Erythroblast (primary cell): ENCODE measurements around the gene ASRGL1.
A peak's percentile ranks its signal among the peaks of the same experiment; 100 is the strongest.

Source experiments
- DNase-seq, 2 experiments: peaks; one replicate each; lab custom pipeline; 2025; lab: John Stamatoyannopoulos, UW
- GATA1 ChIP-seq: IDR thresholded peaks from 2 replicates; pipeline ENCODE4 v1.6.1; 2011; ENCODE audit warnings: low read depth, mild to moderate bottlenecking, control low read depth, low read length, moderate library complexity
- POLR2A ChIP-seq: IDR thresholded peaks from 2 replicates; pipeline ENCODE4 v1.6.1; 2011; ENCODE audit warnings: mild to moderate bottlenecking, low read length

The ASRGL1 gene

DNA sequence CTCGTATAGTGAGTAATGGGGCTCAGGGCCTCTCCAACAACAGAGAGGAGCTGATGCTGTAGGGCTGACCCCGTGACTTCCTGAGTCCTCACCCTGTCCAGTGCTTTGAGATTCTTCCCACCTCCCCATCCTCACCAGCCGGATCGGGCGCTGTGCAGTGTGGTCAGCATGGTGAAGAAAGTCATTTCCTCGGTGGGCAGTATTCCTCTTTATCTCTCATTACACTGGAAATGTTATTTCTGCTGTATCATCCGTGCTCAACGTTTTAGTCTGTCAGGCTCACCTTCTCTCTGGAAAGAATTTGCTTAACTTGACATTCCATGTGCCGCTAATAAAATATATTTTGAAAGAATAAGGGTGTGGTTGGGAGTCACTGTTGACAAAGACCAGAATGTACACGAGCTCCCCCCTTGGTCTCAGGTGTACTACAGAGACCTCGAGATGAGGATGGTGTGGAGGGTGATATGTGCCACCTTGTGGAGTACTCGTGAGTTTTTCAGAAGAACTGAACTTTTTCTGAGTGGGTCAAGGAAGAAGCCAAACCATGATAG is 55.9 kb downstream of the ASRGL1 start:
- TF ChIP-seq GATA1, result no peak
- TF ChIP-seq POLR2A, result no peak
- peak; percentile 23 to 45 for DNase-seq

DNA sequence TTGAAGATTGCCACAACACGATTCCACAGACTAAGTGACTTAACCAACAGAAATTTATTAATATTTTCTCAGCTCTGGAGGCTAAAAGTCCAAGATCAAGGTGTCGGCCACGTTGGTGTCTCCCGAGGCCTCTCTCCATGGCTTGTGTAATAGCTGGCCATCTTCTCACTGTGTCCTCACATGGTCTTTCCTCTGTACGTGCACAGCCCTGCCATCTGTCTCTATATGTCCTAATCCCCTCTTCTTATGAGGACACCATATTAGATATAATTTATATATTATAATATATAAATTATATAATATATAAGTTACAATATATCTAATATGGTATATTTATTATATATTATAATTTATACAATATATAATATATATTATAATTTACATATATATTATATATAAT is 56.5 kb downstream of the ASRGL1 start:
- TF ChIP-seq GATA1 (no peak), POLR2A (no peak)

DNA sequence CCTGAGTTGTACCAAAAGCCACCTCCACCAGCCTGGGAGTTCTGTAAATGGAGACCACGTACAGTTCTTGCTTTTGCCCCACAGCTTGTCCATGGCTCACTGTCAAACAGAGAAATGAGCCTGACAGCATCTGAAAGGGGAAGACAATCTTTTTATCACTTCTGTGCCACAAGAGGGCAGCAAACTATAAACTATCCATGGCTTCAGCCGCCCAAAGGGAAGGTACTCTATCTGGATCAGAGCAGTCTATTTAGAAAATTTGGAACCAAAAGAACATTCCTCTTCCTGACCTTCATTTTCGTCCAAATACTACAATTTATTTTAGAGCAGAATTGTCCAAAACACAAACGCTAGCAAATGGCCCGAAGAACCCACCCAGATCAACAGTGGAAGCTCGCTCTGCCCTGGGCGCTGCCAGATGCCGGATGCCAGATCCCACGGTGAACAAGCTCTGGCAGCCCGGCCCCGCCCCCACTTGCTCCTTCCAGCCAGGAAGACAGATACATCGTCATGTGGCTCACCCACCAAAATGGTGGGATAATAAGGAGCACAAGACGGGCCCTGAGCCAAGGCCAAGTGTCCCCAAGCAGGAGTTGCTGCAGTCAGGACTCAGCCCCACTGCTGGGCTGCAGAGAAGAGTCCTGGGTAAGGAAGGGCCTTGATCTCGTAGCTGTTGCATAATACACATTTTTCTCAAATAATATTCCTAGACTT is 57.7 kb downstream of the ASRGL1 start:
- no peak for TF ChIP-seq GATA1
- TF ChIP-seq POLR2A, result no peak

More for the DNA sequence above, 56.5 kb downstream of the ASRGL1 start:
- no peak for DNase-seq

DNA sequence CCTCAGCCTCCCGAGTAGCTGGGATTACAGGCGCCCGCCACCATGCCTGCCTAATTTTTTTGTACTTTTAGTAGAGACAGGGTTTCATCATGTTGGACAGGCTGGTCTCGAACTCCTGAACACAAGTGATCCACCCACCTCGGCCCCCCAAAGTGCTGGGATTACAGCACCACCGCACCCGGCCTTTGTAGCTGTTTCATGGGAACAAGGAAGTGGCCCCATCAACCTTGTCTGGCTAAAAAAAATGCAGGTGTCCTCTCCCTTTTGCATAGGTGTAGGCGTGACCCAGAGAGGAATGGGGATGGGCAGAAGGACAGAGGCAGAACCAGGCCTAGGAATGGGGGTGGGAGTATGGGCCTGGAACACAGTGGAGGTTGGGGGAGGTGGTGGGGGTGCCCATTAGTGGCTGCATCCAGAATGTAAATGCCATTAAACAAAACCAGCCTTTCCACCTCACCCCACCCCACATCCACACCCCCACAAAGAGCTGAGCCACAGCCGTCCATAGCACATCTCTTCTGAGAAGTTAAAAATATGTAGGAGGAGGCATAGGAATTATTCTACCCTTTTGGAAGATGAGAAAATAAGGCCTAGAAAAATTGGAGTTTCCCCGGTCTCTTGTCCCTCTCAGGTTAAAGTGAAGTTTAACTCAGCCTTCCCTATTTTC is 58.8 kb downstream of the ASRGL1 start:
- DNase-seq, result no peak
- TF ChIP-seq POLR2A (no peak), GATA1 (no peak)

More for the DNA sequence above, 57.7 kb downstream of the ASRGL1 start:
- peak; percentile 81 to 89 for DNase-seq

DNA sequence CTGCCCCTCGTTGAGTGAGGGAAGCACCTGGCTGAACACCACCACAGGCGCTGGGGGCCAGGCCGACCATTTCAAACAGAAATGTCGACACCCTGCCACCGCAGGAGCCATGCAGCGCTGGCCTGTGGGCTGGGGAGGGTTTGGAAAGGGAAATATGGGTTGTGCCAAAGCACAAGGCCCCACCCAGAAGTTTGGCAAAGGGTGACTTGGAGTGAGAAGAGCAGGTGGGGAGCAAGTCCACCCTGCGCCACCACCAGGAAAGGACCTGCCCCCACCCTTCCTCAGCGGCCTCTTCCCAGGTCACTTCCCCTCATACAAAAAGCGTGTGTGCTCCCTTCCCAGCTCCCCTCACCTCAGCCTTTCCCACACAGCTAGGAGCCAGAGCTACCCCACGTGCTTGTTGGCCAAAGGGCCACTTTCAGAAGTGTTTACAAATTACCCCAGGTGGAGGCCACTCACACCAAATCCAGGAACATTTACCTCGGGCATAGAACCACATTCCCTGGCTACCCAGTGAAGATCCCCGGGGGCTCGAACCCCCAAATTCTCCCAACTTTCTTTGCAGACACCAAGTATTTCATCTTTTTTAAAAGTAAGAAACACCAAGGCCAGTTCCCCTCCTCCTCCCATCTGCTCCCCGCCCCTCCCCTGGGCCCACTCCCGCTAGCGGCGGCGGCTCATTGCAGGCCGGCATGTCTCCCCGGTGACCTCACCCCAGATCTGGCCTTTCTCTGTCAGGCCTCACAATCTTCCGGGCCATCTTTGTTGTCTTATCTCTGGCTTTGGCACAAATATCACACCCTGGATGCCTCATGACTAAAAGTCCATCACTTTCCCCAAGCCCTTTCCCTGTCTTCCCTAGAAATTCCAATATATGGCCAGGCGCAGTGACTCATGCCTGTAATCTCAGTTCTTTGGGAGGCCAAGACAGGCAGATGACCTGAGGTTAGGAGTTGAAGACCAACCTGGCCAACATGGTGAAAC is 61.1 kb downstream of the ASRGL1 start:
- TF ChIP-seq GATA1 (no peak), POLR2A (no peak)
- peak; percentile 50 to 68 for DNase-seq

DNA sequence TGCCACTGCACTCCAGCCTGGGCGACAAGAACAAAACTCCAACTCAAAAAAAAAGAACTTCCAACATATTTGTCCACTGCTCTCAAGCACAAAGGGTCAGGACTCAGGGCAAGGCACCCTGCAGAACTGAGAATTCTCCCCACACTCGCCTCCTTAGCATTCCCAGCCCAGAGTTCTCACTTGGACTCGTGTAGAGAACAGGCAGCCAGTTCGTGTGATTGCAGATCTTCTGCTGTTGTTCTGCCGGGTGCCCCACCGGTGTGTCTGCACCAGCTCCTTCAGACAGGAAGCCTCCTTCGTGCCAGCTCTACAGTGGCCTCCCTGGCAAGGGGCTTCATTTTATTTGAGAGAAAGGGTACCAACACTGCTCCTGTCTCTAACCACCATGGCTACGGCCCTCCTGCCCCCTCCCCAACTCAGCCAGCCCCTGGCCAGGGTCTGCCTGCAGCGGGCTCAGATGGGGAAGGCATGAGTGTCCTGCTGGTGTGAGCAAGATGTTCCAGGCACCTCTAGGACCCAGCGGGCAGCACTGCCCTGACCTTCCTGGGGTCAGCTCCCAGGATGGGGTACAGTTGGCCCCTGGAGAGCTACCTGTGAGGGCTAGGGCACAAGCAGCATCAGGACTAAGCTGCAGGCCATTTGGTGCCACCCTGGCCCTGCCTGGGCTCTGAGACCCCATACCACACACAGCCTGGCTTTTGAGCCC is 62.1 kb downstream of the ASRGL1 start:
- no peak for DNase-seq
- TF ChIP-seq POLR2A (no peak), GATA1 (no peak)

DNA sequence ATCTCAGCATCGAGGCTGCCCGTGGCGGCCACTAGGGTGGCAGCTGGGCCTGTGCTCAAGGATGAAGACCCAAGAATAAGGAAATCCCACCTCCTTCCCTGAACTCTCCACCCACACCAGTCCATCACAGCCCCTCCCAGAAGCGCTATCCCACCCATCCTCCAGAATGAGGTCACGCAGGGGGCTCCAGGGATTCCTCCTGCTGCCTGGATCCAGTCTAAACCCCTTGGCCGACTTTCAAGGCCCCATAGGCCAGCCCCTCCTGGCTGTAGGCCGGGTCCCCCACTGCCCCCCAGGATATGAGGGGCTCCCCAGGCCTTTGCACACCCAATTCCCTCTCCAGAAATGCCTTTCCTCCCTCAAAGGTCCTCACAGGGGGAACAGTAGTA is 62.6 kb downstream of the ASRGL1 start:
- DNase-seq, result no peak
- TF ChIP-seq GATA1, result no peak
- no peak for TF ChIP-seq POLR2A

DNA sequence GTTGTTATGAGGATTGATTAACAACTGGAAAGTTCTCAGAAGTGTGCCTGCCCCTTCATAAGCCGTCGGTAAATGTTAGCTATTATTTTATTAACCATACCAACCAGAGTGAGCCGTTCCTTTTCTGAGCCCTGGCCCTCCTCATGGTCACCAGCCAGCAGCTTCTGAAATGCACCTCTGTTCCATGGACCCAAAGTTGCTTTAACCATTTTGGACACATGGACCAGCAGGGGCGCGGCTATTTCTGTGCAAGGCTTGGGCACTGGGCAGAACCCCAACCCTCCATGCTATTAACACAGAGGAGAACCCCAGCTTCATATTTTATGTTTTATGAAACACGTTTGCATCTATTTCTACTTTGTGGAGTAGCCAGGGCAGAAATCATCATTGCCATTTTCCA is 63.0 kb downstream of the ASRGL1 start:
- DNase-seq, result no peak
- TF ChIP-seq POLR2A (no peak), GATA1 (no peak)

DNA sequence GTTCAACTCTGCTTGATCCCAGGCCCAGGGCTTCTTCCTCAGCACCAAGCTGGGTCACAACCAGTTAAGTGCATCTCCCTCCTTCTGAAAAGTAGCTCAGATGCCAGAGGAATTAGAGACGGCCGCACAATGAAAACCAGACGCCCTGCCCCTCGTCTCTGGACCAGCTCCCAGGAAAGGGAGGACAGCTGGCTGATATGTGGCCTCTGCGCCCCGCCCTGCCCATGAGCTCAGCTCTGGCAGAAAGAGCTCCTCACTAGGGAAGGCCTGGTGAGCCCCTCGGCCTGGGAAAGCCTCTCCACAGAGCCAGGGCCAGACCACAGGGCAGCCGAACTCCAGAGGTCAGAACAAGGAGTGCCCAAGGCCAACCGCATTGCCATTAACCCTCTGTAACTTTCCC is 63.5 kb downstream of the ASRGL1 start:
- TF ChIP-seq GATA1, result no peak
- no peak for TF ChIP-seq POLR2A

DNA sequence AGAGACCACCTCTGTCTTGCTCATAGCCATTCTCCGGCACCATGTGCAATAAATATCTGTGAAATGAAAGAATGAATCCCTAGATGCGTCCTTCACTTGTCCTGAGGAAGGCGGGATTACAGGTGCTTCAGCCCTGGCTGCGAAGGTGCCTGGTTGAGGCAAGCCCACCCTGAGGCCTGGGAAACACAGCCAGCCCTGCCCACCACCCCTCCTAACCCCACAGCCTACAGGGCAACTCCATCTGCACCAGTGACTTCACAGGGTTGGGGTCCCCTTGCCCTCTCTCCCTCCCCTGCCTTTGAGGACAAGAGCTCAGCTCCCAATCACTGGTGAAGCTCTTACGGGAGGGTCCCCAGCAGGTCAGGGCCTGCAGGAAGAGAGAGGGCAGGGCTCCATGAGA is 64.1 kb downstream of the ASRGL1 start:
- DNase-seq, result no peak
- TF ChIP-seq GATA1, result no peak

More for the DNA sequence above, 63.5 kb downstream of the ASRGL1 start:
- peak; percentile 35 to 57 for DNase-seq

DNA sequence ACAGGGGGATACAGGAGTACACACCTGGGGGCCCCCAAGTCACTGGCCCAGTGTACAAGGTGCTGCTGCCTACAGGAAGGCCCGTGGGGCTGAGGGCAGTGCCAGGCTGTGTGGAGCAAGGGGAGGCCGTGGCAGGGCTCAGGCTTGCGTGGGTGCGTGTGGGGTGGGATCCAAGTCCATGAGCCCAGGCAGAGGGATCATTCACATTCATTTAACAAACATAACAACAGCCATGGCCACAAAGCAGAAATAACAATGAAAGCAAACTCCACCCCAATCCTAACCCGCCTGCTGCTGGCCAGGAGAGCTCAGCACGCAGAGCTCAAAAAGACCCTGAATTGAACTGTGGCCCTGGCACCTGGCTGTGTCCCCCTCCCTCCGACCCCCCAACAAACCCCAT is 64.6 kb downstream of the ASRGL1 start:
- DNase-seq, result no peak
- no peak for TF ChIP-seq POLR2A
- TF ChIP-seq GATA1, result no peak

DNA sequence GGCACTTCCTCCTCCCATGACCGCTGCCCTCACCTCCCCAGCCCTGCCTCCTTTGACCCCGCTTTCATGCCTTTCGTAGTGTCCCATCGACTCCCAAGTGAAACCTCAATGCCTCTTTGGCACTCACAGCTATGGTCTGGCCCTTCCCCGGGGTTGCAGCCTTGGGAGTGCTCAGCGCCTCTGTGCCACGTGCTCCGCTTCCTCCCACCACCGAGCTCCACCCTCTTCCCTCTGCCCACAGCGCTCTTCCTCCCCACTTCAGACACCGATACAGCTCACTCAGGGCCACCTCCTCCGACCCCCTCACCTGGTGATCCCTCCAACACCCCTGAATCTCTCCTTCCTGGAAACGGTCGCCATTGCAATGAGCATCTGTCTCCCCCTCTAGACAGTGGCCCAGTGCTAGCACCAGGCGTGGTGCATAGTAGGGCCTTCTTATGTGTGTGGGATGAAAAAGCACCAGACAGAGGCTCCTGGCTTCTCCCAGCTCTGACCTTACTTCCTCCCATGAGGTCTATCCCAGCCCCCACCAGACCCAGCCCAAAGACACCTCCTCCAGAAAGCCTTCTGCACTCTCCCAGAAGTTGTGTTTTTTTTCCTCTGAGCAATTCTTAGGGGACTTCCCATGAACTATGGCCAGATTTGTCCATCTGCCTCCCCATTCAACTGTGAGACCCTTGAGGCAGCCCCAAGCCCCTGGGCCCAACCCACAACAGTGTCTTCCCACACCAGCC is 65.1 kb downstream of the ASRGL1 start:
- no peak for DNase-seq
- TF ChIP-seq GATA1, result no peak
